NCI-H2081 treated with DMSO at 0.1 percent for 48 hours (cell line): ENCODE measurements around the gene GFI1B.
A peak's percentile ranks its signal among the peaks of the same experiment; 100 is the strongest.
"Not testable (repeated sequence)": the region's sequence is repeated elsewhere in the genome, so short reads cannot be mapped to it uniquely, and the experiment has no call there.

ENCODE experiments used
- DNase-seq: peaks from one replicate; lab custom pipeline; 2025; lab: John Stamatoyannopoulos, UW

GFI1B gene

DNA sequence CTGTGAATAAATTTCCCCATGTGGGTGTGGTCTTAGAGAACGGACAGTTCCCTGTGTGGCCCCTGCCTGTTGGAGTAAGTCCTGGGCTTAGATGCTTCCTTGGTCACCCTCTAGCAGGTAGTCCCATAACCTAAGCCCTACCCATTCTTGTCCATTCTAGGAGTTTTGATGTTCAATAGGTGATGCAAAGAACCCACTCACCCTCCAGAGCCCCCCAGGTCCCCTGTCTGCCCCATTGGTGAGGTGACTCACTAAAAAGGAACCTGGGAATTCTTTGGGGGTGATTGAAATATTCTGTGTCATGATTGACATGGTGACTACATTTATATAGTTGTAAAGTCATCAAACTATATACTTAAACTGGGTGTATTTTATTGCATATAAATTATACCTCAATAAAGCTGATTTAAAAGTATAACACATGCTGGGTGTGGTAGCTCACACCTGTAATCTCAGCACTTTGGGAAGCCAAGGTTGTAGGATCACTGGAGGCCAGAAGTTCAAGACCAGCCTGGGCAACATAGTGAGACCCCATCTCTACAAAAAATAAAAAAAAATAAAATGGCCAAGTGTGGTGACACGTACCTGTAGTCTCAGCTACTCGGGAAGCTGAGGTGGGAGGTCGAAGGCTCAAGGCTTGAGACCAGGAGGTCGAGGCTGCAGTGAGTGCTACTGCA lies 31.6 kb downstream of the GFI1B start:
- DNase-seq = no peak

DNA sequence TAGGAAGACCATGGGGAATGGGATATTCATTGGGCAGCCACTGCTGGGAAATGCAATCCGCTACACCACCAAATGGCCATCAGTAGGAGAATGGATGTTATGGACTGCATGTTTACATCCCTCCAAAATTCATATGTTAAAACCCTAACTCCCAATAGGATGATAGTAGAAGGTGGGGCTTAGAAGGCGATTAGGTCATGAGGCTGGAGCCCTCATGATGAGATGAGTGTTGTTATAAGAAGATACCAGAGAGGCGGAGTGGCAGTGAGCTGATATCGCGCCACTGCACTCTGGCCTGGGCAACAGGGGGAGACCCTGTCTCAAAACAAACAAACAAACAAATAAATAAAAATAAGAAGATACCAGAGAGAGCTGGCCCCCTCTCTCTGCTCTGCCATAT lies 36.2 kb downstream of the GFI1B start:
- no peak for DNase-seq

DNA sequence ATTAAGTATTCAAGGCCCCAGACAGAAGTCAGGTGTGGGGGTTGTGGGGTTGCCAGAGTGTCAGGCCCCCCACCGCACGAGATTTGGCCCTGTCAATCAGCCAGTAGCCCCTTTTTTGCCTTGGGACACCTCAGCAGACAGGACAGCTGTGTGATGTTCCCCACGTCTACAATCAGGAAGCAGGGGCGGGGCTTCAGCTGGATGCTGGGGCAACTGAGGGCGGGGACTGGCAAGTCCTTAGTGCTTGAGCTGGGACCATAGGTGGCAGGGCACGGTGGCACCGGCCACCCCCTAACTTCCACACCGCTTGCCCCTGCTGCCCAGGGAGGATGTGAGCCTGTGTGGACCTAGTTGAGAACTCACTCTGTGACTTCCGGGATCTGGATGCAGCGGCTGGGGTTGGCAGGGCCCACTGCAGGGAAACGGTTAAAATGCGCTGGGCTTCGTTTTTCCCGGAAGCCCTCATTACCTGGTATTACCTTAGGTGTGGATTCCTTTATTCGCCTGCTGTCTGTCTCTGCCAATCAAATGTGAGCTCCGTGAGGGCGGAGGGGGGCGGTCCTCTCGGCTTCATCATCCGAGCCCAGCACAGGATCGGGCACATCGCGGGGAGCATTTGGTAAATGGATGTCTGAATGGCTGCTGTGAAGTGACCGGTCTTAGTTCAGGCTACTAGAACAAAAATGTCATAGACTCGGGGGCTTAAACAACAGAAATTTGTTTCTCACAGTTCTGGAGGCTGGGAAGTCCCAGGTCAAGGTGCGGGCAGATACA lies 44.8 kb downstream of the GFI1B start:
- no peak for DNase-seq

DNA sequence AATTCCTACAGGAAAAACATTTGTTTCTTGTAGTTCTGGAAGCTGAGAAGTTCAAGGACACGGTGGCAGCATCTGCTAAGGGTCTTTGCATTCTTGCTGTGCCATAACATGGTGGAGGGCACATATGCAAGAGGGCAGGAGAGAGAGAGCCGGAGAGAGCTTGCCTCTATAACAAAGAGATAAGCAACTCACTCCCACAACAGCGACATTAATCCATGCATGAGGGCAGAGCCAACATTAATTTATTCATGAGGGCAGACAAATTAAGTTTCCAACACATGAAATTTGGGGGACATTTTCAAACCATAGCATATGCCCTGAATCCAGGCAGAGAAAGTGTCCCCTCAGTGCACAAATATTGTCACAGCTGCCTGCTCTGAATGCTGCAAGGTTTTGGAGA lies 47.9 kb downstream of the GFI1B start:
- DNase-seq = no peak

DNA sequence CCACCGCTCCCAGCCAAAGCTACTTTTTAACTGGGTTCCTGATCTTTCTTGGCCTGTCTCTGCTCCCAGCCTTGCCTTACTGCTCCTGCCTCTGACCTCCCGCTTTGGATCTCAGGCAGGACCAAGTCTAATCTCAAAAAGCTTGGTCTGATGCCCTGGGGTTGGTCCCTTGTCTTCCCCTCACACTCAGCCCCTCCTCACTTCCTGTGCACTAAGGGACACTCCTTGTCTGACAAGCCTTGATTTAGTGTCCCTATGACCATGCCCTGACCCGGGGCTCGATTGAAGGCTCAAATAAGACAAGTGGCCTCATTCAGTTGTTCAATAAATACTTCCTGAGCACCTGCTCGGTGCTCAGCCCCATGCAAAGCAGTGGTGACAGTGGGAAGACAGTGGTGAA lies 48.6 kb downstream of the GFI1B start:
- DNase-seq = no peak

DNA sequence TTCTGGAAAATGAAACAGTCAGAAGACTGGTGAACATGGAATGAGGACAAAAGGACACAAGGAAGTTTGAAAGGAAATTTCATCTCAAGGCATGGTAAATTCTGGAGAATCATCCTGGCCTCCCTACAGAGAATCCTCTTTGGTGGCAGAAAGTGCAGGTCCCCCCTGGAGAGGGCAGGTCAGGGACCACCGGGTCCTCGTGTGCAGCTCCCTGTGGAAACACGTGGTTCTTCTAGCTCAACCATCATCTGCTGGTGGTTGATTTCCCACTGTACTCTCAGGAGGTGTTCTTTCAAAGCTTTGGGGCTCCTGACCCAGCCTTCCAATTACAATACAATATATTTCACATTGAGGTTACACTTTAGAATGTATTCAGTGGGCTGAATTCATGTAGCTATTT lies 49.7 kb downstream of the GFI1B start:
- no peak for DNase-seq

DNA sequence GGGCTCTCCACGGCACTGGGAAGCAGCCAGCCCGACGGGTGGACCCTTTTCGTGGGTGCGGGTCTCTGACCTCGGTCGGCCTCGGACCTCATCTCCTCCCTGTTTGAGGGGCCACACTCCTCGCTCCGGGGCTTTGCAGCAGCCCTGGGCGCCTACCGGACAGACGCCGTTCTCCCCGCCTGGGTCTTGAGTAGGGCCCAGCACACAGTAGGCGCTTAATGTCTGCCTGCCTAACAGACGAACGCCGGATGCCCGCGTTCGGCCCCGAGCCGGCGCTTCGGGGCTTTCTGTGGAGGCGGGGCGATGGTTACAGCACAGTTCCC lies 51.5 kb downstream of the GFI1B start:
- no peak for DNase-seq

DNA sequence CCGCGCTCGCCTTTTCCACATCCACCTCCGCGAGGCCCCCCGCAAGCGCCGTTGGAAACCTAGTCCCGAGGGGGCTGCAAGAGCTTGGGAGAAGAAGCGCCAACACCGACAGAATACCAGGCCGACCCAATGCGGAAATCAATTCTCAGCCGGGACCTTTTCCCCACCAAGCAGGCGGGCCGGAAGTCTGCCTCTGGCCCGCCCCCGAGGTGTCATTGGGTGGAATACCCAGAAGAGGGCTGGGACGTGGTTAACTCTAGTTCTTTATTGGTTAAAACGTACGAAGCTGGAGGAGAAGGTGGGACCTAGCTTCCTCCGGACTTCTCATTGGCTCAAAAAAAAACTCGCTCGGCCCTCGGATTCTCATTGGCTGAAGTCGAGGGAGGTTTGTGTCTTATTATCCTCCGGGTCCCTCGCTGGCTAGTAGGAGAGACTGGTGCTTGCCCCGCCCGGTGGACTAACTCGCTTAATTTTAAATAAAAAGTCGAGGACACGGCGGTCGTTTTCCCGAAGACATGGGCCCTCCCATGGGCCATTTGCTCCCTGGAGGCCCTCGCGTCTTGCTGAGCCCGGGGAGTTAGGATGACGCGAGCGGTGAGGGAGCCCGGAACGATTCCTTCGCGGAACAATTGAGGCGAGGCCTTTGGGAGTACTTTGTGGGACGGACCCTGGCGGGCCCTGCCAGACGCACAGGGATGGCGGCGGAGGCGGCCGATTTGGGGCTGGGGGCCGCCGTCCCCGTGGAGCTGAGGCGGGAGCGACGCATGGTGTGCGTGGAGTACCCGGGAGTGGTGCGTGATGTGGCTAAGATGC lies 52.0 kb downstream of the GFI1B start, which contains the start of gene GTF3C5:
Gene GTF3C5 (plus strand): TSS at position 681 of the 813 bp plus-strand sequence. CDS start 15 bp downstream, at position 696.
- DNase-seq = peak; percentile 98

DNA sequence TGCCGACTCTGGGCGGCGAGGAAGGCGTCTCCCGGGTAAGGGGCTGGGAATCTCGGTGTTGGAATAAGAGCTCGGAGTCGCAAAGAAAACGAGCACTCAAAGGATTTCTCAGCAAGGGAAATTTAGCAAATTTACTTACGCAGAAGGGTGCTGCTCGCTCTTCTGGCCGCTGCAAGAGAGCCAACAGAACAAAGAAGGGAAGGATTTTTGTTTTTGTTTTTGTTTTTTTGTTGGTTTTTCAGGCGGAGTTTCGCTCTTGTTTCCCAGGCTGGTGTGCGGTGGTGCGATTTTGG lies 52.6 kb downstream of the GFI1B start:
- DNase-seq = no peak

DNA sequence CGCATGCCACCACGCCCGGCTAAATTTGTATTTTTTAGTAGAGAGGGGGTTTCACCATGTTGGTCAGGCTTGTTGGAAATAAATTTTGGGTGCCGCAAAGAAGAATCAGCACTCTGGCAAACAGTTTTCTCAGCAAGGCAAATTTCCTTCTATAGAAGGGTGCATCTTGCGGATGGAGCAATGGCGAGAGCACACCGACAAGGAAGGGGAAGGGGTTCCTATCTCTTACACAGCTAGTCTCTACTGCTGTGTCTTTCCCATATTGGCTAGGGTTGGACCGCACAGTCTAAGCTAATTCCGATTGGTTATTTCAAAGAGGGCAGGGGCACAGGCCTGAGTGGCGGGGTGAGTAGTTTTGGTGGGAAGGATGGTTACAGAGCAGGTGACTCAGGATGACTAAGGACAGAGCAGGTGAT lies 53.0 kb downstream of the GFI1B start:
- DNase-seq = no peak

DNA sequence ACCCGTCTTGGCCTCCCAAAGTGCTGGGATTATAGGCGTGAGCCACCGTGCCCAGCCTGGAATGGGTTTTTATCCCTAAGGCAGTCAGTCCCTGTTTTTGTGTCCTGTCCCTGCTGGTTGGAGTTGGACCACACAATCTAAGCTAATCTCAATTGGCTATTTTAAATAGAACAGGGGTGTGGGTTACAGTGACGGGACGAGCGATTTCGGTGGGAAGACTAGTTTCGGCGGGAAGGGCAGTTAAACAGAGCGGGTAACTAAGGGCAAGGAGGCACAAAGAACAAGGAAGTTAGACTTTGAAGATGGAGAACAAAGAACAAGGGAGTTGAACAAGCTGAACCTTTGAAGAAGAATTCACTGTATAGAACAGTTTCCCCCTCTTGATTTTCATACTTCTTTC lies 53.7 kb downstream of the GFI1B start:
- no peak for DNase-seq

DNA sequence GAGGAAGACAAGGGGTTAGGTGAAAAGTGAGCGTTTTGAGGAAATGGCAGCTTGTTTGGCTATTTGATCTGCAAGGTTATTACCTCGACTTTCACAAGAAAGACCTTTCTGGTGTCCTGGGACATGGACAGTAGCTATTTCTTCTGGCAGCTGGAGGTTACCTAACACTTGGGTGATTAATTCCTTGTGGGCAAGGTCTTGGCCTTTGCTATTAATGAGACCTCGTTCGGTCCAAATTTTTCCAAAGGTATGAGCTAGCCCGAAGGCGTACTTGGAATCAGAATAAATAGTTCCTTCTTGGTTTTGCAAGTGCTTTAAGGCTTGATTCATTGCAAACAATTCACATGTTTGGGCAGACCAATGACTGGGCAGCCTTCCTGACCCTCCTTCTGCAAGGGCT lies 57.2 kb downstream of the GFI1B start:
- DNase-seq = no peak

DNA sequence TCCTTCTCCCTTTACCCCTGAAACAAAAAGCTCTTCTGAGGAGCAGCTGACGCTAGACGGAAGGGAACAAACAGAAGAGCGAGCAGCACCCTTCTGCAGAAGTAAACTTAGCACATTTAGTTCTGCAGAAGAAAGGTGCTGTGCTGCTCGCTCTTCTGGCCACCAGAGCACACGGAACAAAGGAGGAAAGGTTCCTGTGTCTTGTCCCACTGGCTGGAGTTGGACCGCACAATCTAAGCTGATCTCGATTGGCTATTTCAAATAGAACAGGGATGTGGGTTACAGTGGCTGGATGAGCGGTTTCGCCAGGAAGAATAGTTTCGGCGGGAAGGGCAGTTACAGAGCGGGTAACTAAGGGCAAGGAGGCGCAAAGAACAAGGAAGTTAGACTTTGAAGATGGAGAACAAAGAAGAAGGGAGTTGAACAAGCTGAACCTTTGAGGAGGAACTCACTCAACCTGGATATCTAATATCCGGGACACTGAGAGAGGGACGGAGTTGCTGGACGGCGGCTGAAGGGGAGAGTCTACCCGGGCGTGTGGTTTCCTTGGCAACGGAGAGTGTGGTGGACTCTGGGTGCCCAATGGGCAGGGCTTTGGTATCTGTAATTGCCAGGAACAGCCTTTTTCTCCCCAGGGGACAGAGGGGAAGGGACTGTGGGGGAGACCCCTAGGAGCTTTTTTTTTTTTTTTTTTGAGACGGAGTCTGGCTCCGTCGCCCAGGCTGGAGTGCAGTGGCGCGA lies 59.5 kb downstream of the GFI1B start:
- DNase-seq = no peak

DNA sequence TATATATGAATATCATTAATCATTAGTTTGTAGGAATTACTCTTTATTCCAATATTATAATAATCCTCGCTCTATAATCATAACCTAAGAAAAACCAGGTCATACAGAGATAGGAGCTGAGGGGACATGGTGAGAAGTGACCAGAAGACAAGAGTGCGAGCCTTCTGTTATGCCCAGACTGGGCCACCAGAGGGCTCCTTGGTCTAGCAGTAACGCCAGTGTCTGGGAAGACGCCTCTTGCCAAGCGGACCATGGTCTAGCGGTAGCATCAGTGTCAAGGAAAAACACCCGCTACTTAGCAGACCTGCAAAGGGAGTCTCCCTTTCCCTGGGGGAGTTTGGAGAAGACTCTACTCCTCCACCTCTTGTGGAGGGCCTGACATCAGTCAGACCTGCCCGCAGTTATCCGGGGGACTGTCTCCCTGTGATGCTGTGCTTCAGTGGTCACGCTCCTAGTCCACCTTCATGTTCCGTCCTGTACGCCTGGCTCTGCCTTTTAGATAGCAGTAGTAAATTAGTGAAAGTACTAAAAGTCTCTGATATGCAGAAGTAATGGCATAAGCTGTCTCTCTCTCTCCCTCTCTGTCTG lies 62.5 kb downstream of the GFI1B start:
- DNase-seq = not testable (repeated sequence)
